ENCODE data around the gene KCNF1.

KCNF1 gene

DNA sequence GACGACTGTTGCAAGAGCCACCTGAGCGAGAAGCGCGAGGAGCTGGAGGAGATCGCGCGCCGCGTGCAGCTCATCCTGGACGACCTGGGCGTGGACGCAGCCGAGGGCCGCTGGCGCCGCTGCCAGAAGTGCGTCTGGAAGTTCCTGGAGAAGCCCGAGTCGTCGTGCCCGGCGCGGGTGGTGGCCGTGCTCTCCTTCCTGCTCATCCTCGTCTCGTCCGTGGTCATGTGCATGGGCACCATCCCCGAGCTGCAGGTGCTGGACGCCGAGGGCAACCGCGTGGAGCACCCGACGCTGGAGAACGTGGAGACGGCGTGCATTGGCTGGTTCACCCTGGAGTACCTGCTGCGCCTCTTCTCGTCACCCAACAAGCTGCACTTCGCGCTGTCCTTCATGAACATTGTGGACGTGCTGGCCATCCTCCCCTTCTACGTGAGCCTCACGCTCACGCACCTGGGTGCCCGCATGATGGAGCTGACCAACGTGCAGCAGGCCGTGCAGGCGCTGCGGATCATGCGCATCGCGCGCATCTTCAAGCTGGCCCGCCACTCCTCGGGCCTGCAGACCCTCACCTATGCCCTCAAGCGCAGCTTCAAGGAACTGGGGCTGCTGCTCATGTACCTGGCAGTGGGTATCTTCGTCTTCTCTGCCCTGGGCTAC is 1.2 kb downstream of the KCNF1 start:
- H3K27ac ChIP-seq = no peak overlapping the region
- peaks cover 5% of the 10 kb centered on the region for H3K27me3 ChIP-seq (replicated peaks)
- no peaks in the 10 kb centered on the region for H3K36me3 ChIP-seq (replicated peaks)
- DNase-seq = no peak
- TF ChIP-seq, protein P1, sequence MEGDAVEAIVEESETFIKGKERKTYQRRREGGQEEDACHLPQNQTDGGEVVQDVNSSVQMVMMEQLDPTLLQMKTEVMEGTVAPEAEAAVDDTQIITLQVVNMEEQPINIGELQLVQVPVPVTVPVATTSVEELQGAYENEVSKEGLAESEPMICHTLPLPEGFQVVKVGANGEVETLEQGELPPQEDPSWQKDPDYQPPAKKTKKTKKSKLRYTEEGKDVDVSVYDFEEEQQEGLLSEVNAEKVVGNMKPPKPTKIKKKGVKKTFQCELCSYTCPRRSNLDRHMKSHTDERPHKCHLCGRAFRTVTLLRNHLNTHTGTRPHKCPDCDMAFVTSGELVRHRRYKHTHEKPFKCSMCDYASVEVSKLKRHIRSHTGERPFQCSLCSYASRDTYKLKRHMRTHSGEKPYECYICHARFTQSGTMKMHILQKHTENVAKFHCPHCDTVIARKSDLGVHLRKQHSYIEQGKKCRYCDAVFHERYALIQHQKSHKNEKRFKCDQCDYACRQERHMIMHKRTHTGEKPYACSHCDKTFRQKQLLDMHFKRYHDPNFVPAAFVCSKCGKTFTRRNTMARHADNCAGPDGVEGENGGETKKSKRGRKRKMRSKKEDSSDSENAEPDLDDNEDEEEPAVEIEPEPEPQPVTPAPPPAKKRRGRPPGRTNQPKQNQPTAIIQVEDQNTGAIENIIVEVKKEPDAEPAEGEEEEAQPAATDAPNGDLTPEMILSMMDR (IDR thresholded peaks at IDR 0.05; ENCODE audit: low read depth, low read length, missing control alignments) = no peak
- H3K4me3 ChIP-seq (ENCODE audit: low read depth, low read length) = no peak overlapping the region
- in situ Hi-C loops (cut with HindIII; ENCODE audit: low pct_ligation_motif_present, low sequenced_read_pairs) = no loop called here

DNA sequence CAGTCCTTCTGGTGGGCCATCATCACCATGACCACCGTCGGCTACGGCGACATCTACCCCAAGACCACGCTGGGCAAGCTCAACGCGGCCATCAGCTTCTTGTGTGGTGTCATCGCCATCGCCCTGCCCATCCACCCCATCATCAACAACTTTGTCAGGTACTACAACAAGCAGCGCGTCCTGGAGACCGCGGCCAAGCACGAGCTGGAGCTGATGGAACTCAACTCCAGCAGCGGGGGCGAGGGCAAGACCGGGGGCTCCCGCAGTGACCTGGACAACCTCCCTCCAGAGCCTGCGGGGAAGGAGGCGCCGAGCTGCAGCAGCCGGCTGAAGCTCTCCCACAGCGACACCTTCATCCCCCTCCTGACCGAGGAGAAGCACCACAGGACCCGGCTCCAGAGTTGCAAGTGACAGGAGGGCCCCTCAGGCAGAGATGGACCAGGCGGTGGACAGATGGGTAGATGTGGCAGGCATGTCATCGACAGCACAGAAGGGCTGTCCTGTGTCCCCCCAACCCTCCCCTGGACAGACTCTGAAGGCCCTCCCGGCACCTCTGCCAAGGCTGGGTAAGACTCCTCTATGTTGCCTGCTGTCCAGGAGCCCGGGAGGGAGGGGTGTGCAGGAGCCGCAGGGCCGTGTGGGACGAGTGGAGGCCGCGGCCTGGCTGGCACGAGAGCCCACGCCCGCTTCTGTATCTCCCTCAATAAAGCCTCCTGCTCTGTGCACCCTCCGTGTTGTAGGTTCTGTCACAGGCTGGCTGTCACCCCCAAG is 2.0 kb downstream of the KCNF1 start:
- Histone ChIP-seq H3K27me3 (replicated peaks) (peaks cover 5% of the 10 kb centered on the region), H3K36me3 (replicated peaks) (no peaks in the 10 kb centered on the region), H3K4me3 (ENCODE audit: low read depth, low read length) (no peak overlapping the region), H3K27ac (no peak overlapping the region)
- TF ChIP-seq, protein P1 (IDR thresholded peaks at IDR 0.05; ENCODE audit: low read depth, low read length, missing control alignments) = no peak
- in situ Hi-C loops (cut with HindIII; ENCODE audit: low pct_ligation_motif_present, low sequenced_read_pairs) = no loop called here
- no peak for DNase-seq

DNA sequence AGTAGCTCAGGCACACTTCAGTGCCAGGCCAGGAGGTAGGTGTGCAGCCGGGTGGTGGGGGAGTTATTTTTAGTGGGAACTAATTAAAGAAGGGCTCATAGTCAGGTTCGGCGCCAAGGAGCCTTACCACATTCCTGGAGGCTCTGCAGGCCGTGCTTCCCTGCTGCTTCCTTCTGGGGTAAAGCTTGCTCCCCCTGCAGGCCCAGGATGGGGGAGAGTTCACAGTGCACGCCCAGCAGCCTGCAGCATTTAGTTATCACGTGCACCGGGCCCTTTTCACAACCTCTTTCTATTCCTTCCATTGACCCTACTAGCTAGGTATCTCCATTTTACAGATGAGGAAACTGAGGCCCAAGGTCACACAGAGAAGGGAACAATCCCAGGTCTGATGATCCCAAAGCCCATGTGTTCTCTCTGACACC is 2.5 kb downstream of the KCNF1 start:
- no peaks in the 10 kb centered on the region for H3K36me3 ChIP-seq (replicated peaks)
- no peak overlapping the region for H3K4me3 ChIP-seq (ENCODE audit: low read depth, low read length)
- TF ChIP-seq, protein P1 (IDR thresholded peaks at IDR 0.05; ENCODE audit: low read depth, low read length, missing control alignments) = peak; percentile 54
- no peak for DNase-seq
- peaks cover 5% of the 10 kb centered on the region for H3K27me3 ChIP-seq (replicated peaks)
- in situ Hi-C loops (cut with HindIII; ENCODE audit: low pct_ligation_motif_present, low sequenced_read_pairs) = no loop called here
- no peak overlapping the region for H3K27ac ChIP-seq

DNA sequence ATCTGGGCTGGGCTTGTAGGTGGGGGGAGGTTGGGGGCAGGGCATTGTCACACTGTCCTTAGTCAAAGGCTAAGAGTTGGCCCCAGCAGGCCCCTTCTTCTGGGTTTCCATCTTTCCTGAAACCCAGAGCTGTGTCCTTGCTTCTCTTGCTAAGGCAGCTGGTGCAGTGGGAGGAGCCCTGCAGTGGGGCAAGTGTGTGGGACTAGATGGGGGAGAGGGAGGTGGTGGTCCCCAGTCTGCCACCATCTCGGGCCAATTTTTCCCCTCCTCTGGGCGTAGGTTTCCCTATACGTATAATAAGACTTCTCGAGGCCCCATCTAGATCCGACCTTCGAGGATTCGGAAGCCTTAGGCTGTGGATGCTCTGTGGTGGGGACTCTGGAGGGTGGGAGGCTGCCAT is 3.5 kb downstream of the KCNF1 start:
- TF ChIP-seq, protein P1 (IDR thresholded peaks at IDR 0.05; ENCODE audit: low read depth, low read length, missing control alignments) = no peak
- H3K4me3 ChIP-seq (ENCODE audit: low read depth, low read length) = no peak overlapping the region
- in situ Hi-C loops (cut with HindIII; ENCODE audit: low pct_ligation_motif_present, low sequenced_read_pairs) = no loop called here
- H3K27ac ChIP-seq = no peak overlapping the region
- no peaks in the 10 kb centered on the region for H3K36me3 ChIP-seq (replicated peaks)
- no peak for DNase-seq
- peaks cover 5% of the 10 kb centered on the region for H3K27me3 ChIP-seq (replicated peaks)

DNA sequence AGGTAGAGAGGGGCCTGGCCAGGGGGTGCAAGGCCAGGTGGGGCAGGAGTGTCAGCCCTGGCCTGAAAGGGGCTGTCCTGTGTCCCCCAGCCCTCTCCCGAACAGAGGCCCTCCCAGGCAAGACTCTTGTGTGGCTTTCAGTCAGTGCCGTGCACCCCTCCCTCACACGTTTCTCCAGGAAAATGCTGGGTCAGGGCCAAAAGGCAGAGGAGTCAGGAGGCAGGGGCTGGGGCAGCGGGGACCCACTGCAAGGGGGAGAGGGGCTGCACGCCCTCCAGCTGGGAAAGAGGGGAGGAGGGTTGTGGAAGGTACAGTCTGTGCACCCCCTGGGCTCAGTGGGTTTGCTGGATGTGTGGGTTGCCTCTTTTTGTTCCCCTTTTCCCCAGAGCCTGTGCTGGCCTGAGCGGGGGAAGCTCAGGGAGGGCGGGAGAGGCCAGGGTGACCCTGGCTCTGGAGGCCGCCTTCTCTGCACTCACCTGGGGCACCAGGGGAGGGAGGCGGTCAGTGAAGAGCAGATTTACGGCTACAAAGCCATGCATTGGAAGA is 4.1 kb downstream of the KCNF1 start:
- H3K4me3 ChIP-seq (ENCODE audit: low read depth, low read length) = no peak overlapping the region
- DNase-seq = no peak
- TF ChIP-seq, protein P1 (IDR thresholded peaks at IDR 0.05; ENCODE audit: low read depth, low read length, missing control alignments) = no peak
- in situ Hi-C loops (cut with HindIII; ENCODE audit: low pct_ligation_motif_present, low sequenced_read_pairs) = no loop called here
- peaks cover 5% of the 10 kb centered on the region for H3K27me3 ChIP-seq (replicated peaks)
- H3K27ac ChIP-seq = no peak overlapping the region
- H3K36me3 ChIP-seq (replicated peaks) = no peaks in the 10 kb centered on the region

All from brain microvascular endothelial cell (primary cell).